Hematopoietic multipotent progenitor cell treated with erythropoietin and hydrocortisone succinate and interleukin-3 and kit ligand, for 8 days (in vitro differentiated cells): ENCODE results near the gene EML6.

Experiments
- DNase-seq: peaks from one replicate; pipeline ENCODE4 v3.0.0-alpha.2; 2015

The EML6 gene

DNA sequence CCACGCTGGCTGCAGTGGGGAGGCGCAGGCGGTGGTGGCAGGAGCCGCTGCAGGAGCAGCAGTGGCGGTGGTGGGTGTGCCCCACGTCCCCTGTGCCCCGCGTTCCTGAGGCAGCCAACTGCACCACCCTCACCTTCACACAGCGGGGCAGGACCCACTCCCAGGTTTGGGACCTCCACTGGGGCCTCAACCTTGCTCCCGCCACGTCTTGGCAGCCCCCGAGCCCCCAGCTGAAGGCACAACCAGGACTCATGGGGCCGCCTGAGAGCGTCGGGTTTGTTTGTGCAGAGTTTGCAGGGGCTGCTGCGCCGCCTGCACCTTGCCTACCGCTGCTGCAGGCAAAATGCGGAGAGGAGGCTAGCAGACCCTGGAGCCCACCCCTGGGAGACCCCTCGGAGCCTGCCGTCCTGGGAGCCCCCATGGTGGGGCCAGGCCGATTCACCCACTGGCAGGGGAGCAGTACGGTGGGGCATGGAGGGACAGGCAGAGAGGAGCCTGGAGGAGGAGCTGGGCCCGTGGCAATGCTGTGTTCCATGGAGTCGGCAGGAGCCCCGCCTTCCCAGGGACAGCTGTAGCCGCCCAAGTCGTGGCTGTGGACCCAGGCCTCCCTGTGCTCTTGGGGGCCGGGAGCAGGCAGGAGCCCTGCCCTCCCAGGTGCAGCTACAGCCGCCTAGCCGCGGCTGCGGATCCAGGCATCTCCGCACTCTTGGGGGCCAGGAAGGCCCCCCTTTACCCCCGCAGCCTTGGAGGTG is 14.7 kb upstream of the EML6 start:
- DNase-seq: no peak

DNA sequence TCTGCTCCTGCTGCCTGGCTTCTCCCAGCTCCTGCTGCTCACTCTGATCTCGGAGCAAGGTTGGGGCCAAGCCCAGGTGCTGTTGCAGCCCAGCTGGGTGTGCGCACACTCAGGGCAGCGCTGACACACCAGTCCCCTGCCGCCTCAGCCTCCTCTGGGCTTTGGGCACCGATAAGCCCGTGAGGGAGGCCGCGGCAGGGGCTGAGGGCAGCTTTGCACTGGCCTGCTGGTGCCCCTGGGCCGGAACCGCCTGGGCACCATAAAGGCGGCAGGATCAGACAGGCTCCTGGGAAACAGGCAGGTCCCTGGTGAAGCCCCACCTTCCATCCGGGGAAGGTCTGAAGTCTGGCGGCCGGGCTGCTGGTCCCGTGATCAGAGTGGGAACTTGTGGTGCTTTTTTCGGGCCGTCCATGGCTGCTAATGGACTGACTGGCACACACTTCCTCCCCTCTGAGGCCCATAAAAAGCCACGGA is 14.1 kb upstream of the EML6 start:
- no peak for DNase-seq

DNA sequence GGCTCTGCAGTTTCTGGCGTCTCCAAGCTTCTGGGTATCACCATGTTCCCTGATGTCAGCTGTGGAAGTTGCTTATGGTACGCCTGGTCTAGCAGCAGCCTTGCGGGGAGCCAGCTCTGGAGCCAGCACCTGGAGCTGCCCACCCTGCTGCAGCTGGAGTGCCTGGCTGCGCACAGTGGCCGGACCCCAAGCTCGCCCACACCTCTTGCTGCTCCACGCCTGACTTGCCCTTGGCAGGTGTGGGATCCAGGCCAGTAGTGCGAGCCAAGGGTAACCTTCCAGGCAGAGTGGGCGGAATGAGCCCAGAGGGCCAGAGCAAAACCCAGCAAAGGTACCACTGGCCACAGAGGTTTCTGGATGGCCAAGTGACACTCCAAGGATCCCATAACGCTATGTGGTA is 13.2 kb upstream of the EML6 start:
- DNase-seq: no peak

DNA sequence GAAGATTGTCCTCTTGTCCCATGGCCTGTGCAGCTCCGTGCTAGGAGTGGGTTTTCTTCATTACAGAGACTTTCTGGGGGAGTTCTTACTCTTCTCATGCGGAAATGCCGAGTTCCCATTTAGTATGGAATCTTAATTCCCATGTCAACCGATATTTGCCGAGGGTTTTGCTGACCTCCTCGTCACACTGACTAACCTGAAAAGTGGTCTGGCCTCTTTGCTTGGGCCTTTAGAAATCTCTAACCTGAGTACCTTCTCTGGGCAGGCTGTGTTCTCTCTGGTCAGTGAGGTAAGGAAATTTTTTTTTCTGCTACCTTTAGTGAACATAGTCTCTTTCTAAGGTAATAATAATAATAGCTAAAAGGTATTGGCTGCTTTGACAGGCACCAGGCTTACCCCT is 10.9 kb upstream of the EML6 start:
- DNase-seq: no peak

DNA sequence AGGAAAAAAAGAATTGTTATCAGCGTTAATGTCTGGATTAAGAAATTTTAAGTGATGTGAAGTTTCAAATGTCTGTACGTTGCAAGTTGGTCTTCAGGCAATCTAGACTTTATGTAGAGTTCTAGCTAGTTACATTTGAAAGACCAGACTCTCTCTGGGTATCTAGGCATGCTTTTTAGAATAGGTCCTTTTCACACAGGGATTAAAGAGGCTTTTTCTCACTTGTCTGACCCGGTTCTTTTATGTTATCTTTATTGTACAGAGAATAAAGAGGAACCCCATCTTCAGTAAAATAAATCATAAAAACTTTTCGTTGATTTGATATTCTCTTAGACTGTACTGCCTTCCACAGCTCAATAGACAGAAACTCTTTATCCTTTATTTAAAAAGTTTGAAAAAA is 8.5 kb upstream of the EML6 start:
- DNase-seq: no peak

DNA sequence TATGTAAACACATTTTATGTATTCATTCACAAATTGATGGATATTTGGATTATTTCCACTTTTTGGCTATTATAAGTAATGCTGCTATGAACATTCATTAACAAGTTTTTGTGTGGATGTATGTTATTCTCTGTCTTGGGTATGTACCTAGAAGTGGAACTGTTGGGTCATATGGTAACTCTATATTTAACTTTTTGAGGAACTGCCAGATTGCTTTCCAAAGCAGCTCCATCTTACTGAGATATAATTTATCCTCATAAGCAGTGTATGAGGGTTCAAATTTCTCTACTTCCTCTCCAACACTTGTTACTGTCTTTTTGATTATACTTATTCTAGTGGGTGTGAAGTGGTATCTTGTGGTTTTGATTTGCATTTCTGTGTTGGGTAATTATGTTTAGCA is 7.1 kb upstream of the EML6 start:
- no peak for DNase-seq

DNA sequence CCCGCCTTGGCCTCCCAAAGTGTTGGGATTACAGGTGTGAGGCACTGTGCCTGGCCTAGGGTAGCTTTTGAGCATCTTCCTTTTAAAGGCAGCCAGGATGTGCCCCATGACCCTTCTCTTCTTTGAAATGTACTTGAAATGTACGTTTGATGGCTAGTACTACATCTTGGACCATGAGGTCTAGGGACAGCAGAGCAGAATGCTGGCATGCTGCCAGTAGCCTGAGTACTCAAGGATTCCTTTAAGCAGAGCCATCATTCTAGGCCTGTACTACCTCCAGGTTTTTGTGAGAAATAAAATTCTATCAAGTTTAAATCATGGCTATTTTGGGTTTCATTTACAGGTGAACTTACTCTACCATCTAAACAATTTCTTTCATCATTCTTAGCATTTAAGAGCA is 2.9 kb upstream of the EML6 start:
- DNase-seq: no peak

DNA sequence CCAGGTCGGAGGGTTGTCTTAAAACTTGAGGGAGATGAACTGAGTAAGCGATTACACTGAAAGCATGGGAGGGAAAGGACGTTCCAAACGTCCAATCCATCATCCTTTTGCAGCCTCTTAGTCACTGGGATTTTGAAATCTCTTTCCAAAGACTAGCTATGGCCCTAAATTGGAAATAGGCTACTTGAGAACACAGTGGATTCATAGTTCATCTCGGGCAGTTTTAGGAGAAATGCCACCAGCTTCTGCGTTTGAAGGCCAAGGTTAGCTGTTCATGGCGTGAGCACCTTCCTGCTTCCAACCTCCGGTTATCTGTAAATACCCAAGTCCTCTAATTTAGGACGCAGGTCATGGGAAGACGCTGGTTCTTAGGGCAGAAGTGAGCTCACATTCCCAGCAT is 821 bp upstream of the EML6 start:
- no peak for DNase-seq

DNA sequence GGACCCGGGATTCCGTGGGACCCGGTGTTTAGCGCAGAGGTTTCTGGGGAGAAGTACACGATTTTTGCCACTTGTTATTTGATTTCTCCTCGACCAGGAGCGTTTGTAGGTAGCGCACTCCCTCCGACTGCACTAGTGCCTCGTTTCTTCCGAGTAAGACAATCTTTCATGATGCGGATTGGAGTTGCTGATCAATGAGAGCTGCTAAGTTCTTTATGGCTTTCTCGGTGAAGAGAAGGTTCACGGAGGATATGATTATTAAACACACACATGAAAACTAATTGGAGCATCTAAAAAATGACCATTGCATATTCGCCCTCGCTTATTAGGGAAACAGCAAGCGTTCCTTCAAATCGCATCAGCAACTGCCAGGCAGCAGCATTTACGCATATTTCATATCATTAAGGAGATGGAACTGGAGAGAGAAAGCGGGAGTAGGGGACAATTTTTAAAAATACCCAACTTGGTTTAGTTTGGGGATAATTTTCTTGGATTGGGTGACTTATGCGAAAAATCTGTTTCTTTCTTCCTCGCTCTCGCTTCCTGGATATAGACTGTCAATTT is 616 bp downstream of the EML6 start:
- no peak for DNase-seq

DNA sequence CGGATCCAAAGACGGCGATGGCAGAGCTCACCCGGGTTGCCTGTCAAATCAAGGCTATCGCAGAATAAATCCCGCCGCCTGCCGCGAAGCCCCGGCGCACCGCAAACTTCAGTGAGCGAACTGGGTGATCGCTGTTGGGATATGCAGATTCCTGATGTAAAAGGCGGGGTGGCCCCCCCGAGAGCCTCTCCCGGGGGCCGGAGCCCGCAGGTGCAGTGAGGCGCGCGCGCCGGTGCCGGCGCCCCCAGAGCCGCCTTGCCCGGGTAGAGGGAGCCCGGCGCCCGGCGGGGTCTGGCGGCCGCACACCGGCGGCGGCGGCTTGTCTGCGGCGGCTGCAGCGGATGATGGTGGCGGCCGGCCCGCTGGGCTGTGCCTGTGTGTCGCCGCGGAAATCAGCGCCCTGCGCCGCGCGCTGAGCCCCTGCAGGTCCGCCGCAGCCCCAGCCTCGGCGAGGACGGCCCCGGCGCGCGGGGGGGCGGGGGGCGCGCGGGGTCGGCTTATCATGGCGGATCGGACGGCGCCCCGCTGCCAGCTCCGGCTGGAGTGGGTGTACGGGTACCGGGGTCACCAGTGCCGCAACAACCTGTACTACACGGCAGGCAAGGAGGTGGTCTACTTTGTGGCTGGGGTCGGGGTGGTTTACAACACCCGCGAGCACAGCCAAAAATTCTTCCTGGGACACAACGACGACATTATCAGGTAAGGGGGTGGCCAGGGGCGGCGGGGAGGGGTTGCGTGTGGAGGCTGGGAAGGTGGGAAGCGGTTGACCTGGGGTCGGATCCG is 1.3 kb downstream of the EML6 start:
- DNase-seq: no peak

DNA sequence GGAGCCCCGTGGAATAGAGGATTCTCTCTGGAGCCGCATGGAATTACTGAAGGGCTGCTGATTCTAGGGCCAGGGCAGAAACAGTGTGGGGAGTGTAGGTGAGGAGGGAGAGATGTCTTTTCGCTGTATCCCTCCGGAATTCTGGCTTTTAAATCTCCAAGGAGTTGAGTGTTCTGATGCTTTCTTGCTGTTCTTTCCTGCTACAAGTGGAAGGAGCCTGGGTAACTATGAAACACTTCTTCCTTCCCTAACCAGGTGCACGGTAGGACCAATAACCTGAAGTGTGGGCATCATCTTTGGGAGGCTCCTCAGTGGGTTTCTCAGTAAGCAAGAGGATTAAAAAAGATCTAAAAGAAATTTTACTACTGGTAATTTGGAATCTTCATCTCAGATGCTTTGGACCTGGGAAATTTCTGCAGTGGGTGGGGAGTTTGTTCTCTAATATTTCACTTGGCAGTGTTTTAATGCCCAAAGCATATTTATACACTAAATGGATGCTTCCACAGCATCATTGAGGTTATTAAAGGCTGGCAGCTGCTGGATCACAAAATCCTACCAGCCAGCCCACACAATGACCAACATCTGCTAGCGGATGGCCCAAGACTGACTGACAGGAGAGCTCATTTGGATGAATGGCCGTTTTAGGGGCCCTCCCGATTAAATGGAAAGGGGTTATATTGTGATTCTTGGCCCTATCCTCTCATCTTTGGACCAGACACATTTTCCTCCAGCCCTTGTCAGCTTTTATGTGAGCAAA is 2.1 kb downstream of the EML6 start:
- DNase-seq: no peak

DNA sequence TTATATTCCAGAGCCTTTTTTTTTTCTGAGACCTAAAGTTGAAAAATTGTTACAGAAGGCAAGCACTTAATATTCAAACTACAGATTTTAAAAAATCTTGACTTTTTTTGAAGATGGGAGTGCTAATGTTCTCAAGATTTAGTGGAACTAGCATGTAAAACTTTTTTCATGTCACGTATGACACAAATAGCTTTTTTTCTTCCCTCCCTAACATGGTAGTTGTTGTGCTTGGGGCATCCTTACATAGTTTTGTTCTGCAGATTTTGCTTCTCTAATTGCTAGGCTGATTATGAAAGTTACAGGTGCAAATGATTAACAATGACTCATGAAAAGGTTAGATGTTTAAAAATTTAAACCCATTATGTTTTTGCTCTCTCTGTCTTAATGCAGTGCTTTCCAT is 3.0 kb downstream of the EML6 start:
- DNase-seq: no peak

DNA sequence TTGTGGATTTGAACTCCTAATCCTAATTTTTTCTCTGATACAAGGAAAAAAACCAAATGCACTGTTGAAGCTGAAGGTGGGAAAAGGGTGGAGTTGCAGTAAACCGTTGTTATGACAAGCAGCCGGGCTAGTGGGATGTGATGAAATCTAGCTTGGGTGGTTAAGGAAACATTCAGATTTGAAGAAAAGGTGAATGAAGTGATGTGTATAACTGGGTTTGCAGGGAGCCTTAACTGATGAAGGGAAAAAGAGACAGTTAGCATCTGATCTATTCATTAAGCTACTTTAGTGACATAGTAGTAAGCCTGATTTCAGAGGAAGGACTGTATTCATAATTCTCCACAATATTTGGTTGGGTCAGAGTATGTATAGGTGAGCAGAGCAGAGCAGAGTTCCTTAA is 3.5 kb downstream of the EML6 start:
- DNase-seq: no peak

DNA sequence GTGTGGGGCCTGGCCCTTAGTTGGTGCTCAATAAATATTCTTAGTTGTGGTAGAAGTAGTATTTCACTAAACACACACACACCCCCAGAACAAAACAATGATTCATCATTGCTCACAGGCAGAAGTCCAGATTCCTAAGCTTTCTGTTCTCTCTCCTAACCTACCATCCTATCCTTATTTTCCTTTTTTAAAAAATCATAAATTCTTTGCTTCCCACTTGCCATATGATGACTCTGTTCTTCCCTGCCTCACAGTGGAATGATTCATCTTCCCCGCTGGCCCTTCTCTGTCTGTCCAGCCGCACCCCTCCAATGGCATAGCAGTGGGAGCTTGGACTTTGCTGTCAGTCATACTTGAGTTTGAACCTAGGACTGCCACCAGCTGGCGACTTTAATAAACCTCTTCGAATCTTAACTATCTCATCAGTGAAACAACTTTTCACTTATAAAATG is 5.2 kb downstream of the EML6 start:
- DNase-seq: no peak

DNA sequence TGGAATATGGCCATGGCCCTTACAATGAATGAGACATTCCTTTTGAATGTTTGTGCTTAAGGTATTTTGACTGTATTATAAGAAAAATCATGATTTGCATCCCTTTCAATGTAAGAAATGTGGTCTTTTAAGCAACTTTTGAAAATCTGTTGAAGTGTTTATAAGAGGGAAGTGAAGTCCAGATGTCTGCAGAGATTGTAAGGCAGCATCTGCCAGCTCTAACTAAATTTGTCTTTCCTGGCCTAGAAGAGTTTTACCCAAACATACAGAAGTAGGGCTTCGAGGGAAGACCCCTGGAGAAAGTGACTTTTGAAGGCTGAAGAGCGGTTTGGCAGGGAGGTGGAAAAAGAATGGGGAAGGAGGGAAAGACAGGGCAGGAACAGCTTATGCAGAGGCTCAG is 12.2 kb downstream of the EML6 start:
- DNase-seq: no peak

DNA sequence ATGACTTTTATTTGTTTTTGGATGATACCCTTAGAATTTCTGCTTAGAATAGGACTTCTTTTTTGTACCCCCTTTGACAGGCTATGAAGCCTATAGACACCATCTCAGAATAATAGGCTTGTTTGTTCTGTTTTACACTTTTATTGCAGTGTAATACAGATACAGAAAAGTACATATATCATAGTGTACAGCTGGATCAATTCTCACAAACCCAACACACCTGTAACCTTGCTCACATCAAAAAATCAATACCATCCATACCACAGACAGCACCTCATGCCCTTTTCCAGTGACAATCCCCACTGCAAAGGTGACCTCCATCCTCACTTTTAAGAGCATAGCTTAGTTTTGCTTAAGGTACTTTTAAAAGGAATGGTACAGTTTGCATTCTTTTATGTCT is 14.8 kb downstream of the EML6 start:
- DNase-seq: no peak

DNA sequence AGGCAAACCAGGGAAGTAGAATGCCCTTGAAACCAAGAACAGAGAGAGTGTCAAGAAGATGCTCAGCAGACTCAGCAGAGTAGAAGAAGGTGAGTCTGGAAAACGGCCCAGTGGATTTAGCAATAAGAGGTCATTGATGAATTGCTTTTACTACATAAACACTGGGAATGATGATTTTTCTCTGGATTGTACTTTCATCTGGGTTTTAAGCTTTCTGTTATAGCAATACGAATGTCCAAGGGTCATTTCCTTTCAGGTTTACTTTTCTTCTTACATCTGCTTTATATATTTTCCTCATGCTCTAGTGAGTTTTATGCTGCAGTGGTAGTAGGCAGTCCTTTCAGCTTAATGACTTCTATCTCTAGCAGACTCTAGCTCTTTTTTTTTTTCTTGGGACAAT is 16.9 kb downstream of the EML6 start:
- no peak for DNase-seq

DNA sequence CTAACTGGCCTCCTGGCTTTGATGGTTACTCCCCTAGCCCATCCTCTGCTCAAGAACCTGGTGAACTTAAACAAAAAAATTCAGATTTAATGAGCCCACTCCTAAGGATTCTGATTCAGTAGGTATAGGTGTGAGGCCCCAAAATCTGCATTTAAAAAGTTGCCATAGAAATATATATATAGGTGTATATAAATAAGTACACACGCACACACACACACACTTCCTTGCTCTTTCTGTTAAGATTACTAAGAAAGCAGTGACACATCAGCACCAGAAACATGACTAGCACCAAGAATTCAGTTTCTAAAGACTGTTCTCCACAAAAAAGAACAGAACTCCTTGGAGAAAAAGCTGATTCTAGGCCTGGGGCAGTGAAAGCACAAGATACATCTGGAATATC is 17.8 kb downstream of the EML6 start:
- DNase-seq: no peak

DNA sequence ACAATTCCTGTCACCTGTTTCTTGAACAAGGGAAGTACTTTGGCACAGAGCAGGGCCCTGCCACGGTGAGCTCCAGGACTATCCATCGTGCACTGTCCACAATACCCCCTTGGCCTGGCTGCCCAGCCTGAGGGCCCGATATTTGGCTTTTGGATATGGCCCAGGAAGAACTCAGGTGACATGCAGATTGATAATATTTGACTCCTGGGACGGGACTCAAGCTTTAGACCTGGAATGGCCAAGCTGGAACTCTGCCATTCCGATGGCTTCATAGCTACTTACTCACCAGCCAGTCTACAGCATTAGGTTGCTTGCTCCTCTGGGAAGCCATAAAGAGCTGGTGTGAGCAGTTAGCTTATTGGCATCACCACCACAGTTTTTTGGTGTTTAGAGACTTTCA is 26.6 kb downstream of the EML6 start:
- DNase-seq: no peak

DNA sequence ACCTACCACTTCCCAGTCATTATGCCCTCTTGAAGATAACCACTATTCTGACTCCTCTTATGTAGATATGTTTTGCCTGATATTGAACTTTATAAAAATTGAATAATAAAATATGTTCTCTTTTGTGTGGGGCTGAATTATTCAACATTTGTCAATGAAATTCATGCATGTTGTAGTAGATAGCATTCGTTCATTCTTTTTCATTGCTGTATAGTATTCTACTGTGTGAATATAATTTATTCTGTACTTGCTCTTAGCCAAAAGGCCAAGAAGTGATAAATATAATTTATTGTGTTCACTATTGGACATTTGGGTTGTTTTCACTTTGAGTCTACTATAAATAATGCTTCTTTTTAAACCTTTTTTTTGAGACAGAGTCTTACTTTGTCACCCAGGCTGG is 29.0 kb downstream of the EML6 start:
- no peak for DNase-seq

DNA sequence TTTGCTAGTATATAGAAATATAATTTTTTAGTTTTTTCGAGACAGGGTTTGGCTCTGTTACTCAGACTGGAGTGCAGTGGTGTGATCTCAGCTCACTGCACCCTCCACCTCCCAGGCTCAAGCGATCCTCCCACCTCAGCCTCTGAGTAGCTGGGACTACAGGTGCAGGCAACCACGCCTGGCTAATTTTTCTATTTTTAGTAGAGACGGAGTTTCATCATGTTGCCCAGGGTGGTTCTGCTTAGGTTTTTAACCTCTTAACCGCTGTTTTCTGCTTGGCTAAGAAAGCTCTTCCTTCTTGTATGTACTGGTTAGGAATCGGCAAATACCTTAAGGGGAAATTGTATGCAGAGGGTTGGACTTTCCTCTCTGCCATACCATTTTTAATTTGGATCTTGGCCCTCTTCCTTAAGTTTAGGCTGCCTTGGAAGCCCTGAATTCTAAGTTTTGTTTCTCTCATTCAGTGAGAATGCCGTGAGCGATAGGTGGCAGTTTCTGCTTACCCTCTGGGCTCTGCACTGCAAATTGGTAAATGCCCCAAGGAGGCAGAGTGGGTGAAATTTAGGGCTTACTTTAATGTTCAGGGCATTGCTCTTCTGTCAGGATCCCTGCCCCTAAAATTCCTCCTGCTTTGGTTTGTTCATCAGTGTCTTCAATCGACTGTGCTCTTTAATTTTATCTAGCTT is 32.3 kb downstream of the EML6 start:
- DNase-seq: no peak

DNA sequence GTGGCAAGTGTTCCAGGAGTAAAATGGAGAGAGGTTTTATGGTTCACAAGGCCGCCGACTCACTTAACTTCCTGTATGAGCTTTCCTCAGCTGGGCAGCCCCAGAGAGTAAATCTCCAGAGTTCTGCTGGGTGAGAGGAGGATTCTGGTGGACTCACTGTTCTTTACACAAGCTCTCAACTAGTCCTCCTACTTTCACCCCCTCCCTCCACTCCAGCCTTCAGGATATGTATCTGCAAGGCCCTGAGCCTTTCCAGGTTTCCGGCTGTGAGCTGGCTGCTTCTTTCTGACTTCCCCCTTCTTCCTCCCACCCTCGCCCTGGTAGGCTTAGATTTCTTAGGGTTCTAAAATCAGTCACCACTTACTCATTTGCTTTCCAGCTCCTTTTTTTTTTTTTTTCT is 34.0 kb downstream of the EML6 start:
- no peak for DNase-seq

DNA sequence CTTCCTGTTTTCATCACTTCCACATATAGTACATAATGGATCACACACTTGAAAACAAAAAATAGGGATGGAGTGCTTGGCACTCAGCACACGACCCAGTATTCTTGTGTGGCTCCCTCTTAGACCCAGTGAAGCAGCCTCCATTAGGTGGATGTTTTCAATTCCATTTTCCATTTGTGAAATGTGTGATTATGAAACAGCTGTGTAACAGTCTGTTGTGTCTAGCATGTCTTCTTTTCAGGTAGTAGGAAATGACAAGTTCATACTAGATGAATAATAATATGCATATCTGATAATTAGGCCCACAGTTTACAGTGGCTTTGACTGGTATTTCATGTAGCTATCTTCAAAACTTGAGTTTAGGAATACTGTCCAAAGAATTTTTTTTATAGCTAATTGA is 35.5 kb downstream of the EML6 start:
- no peak for DNase-seq
